PC-3 (cell line): ENCODE results near the gene CARD16.

Experiments
- EZH2 ChIP-seq: fragments of 300-600 bp; sonication (generic); IDR thresholded peaks from one replicate; pipeline ENCODE4 v1.6.1; 2017; ENCODE audit warnings: antibody characterized with exemption, mild to moderate bottlenecking, low read length; ENCODE audit not compliant: unreplicated experiment
- EZH2phosphoT487 ChIP-seq: fragments of 300-600 bp; sonication (generic); IDR thresholded peaks from 2 replicates; pipeline ENCODE4 v1.6.1; 2018; ENCODE audit warnings: mild to moderate bottlenecking, antibody characterized with exemption, low read length, borderline replicate concordance
- TF ChIP-seq, protein P1 (sequence below): fragments of 300-600 bp; sonication (generic); conservative IDR thresholded peaks from 2 replicates; pipeline ENCODE4 v1.5.1; 2017; ENCODE audit warnings: antibody characterized with exemption, low read depth, mild to moderate bottlenecking, low read length

DNA sequence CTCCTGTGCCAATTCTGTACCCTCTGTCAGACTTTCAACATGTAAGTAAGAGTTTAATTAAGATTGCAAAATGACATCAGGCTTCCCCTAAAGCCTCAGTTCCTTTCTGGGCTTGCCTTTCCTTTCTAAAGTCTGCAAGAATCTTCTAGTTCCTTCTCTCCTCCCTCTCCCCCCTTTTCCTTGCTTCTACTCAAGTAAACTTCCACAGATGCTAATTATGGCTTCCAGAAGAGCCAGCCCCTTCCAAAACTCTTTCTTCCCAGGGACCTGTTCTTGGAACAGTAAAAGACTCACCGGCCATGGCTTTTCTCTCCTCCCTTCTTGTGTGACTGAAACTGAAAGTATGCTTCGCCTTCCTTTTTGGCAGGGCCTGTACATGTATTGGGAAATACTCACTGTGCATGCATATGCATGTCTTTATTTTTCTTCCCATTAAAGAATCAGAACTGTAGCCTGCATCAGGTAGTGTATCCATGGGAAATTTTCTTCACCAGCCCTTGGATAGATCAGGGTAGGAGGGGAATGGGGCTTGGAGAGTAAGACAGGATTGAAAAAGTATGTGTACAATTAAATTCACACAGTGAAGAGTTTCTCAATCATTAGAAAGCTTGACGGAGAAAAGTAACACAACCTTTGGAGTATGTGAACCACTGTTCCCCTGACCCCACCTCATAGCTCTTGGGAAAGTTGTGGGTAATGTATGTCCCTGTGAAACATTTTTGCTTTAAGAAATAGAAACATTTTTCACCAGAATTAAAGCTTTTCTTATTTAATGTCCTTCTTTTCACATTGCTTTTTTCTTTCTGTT is 10.1 kb downstream of the CARD16 start, which contains the start of gene CASP1:
- TF ChIP-seq, protein P1, sequence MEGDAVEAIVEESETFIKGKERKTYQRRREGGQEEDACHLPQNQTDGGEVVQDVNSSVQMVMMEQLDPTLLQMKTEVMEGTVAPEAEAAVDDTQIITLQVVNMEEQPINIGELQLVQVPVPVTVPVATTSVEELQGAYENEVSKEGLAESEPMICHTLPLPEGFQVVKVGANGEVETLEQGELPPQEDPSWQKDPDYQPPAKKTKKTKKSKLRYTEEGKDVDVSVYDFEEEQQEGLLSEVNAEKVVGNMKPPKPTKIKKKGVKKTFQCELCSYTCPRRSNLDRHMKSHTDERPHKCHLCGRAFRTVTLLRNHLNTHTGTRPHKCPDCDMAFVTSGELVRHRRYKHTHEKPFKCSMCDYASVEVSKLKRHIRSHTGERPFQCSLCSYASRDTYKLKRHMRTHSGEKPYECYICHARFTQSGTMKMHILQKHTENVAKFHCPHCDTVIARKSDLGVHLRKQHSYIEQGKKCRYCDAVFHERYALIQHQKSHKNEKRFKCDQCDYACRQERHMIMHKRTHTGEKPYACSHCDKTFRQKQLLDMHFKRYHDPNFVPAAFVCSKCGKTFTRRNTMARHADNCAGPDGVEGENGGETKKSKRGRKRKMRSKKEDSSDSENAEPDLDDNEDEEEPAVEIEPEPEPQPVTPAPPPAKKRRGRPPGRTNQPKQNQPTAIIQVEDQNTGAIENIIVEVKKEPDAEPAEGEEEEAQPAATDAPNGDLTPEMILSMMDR, result no peak
- no peak for TF ChIP-seq EZH2phosphoT487
- TF ChIP-seq EZH2, result no peak
